GM12801 (cell line): ENCODE data around the gene ARHGEF40.

Experiments
- CTCF ChIP-seq: IDR thresholded peaks from one replicate; pipeline ENCODE4 v1.5.1; 2011; ENCODE audit warnings: control low read depth; ENCODE audit not compliant: insufficient read length; ENCODE audit errors: extremely low read depth

ARHGEF40 gene

GRCh38 chr14:21112255-21112654, 42.2 kb downstream of the ARHGEF40 start:
- no peak for TF ChIP-seq CTCF

GRCh38 chr14:21113369-21113768, 43.3 kb downstream of the ARHGEF40 start:
- no peak for TF ChIP-seq CTCF

GRCh38 chr14:21118933-21119332, 48.8 kb downstream of the ARHGEF40 start:
- no peak for TF ChIP-seq CTCF

- no peak for TF ChIP-seq CTCF
Observed at GRCh38 chr14:21120686-21121085, 50.6 kb downstream of the ARHGEF40 start.

- TF ChIP-seq CTCF, result no peak
Observed at GRCh38 chr14:21121122-21121521, 51.0 kb downstream of the ARHGEF40 start.

GRCh38 chr14:21123429-21123828, 53.3 kb downstream of the ARHGEF40 start:
- no peak for TF ChIP-seq CTCF

GRCh38 chr14:21133901-21134300, 63.8 kb downstream of the ARHGEF40 start:
- no peak for TF ChIP-seq CTCF

GRCh38 chr14:21136024-21136423, 65.9 kb downstream of the ARHGEF40 start:
- peak; percentile 23 for TF ChIP-seq CTCF
